ENCODE results near the gene LDLRAP1.

DNA sequence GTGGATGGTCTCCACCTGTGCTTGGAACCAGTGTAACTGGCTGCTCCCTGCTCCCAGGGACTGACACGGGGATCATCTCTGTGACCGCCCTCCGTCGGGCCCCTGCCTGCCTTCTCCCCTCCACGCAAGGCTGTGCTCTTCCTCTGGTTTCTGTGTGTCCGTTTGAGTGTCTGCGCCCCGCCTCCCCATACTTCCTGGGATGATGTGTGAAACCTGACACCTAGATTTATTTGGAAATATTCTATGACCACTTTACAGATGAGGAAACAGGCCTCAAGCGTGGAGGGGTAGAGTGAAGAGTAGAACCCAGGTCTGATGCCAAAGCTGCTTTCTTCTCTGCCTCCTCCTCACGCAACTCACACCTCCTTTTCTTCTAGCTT, 24.3 kb downstream of the LDLRAP1 start:
- TF ChIP-seq CREB1 (CRISPR knock-in tag; IDR thresholded peaks at IDR 0.05; ENCODE audit: low read depth) (no peak), POLR2AphosphoS5 (IDR thresholded peaks at IDR 0.05; ENCODE audit: low read depth) (no peak), CTCF (conservative IDR thresholded peaks at IDR 0.05; ENCODE audit: low read depth in 2 of 2) (no peak), EZH2 (IDR thresholded peaks at IDR 0.05; ENCODE audit: low read depth, unreplicated experiment) (no peak), JUNB (IDR thresholded peaks at IDR 0.05; ENCODE audit: unreplicated experiment) (no peak)
- TF ChIP-seq, protein P1, sequence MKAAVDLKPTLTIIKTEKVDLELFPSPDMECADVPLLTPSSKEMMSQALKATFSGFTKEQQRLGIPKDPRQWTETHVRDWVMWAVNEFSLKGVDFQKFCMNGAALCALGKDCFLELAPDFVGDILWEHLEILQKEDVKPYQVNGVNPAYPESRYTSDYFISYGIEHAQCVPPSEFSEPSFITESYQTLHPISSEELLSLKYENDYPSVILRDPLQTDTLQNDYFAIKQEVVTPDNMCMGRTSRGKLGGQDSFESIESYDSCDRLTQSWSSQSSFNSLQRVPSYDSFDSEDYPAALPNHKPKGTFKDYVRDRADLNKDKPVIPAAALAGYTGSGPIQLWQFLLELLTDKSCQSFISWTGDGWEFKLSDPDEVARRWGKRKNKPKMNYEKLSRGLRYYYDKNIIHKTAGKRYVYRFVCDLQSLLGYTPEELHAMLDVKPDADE (IDR thresholded peaks at IDR 0.05) = no peak

Data from GM23338 (cell line).